ENCODE measurements around the gene CYBA. TPM values are rescaled to one million over a fixed set of nuclear protein-coding genes. Genes with fewer than 3 reads are reported as not detected.

CYBA gene
- total and polyA plus RNA-seq, 2 of the 13 experiments (the other 11 are each of a cell fraction or from before 2014, with no cell fraction given): 196 to 250 TPM

- no peak for TF ChIP-seq GABPA (IDR thresholded peaks at IDR 0.05; ENCODE audit: low read depth, low read length)
- no peak for TF ChIP-seq GABPA (CRISPR knock-in tag; IDR thresholded peaks at IDR 0.05; ENCODE audit: low read depth)
- peak; percentile 62 for TF ChIP-seq XRCC5 (optimal IDR thresholded peaks at IDR 0.05; ENCODE audit: low read length)
- TF ChIP-seq ZNF225 (CRISPR knock-in tag; IDR thresholded peaks at IDR 0.05): peak; percentile 88; the same call in 1 of the 2 replicates
- no peak for TF ChIP-seq NCOA5 (CRISPR knock-in tag; IDR thresholded peaks at IDR 0.05)
- 0 out of 2 replicates have a peak, but pooled peaks have one; percentile 4 for TF ChIP-seq NR1H2 (CRISPR knock-in tag; IDR thresholded peaks at IDR 0.05; ENCODE audit: borderline replicate concordance, low read depth)
- TF ChIP-seq ZNF567 (CRISPR knock-in tag; IDR thresholded peaks at IDR 0.05; ENCODE audit: borderline replicate concordance): no peak; the same call in 1 of the 2 replicates
- TF ChIP-seq GLMP (CRISPR knock-in tag; IDR thresholded peaks at IDR 0.05; ENCODE audit: borderline replicate concordance): no peak
- no peak for TF ChIP-seq TCF12 (IDR thresholded peaks at IDR 0.05)
- no peak for TF ChIP-seq TCF12 (CRISPR knock-in tag; IDR thresholded peaks at IDR 0.05)
- TF ChIP-seq BRD4 (CRISPR knock-in tag; IDR thresholded peaks at IDR 0.05): peak; percentile 72; the same call in 1 of the 2 replicates
- peak; percentile 98 for TF ChIP-seq ZNF605 (CRISPR knock-in tag; IDR thresholded peaks at IDR 0.05)
- peak; percentile 91 for TF ChIP-seq IRX3 (CRISPR knock-in tag; IDR thresholded peaks at IDR 0.05; ENCODE audit: borderline replicate concordance, low read depth)
- TF ChIP-seq RNF2 (conservative IDR thresholded peaks at IDR 0.05; ENCODE audit: low read depth): peak; percentile 76
- no peak for TF ChIP-seq NONO (IDR thresholded peaks at IDR 0.05)
- peak; percentile 95 for TF ChIP-seq NONO (CRISPR knock-in tag; conservative IDR thresholded peaks at IDR 0.05)
- peak; percentile 90 for TF ChIP-seq ZNF350 (CRISPR knock-in tag; IDR thresholded peaks at IDR 0.05; ENCODE audit: borderline replicate concordance, low read depth)
- peak; percentile 45; the same call in 1 of the 2 replicates for TF ChIP-seq ZNF609 (CRISPR knock-in tag; IDR thresholded peaks at IDR 0.05; ENCODE audit: borderline replicate concordance)
- TF ChIP-seq ZBTB38 (CRISPR knock-in tag; IDR thresholded peaks at IDR 0.05): peak; percentile 60
- peak; percentile 87 for TF ChIP-seq IRF9 (CRISPR knock-in tag; IDR thresholded peaks at IDR 0.05; ENCODE audit: borderline replicate concordance)
- no peak for TF ChIP-seq ZNF512 (CRISPR knock-in tag; IDR thresholded peaks at IDR 0.05)
Observed at GRCh38 chr16:88662843-88663606, 12.2 kb upstream of the CYBA start, which contains the start of gene MVD (continued).
